GM18907 (cell line): Measurements from ENCODE around the gene NRG2.

Source experiments
- ATAC-seq: cut with Tn5 transposase; IDR thresholded peaks from one replicate; pipeline ENCODE4 v1.9.1; 2021; ENCODE audit warnings: mild to moderate bottlenecking, moderate library complexity; ENCODE audit not compliant: unreplicated experiment

The NRG2 gene

DNA sequence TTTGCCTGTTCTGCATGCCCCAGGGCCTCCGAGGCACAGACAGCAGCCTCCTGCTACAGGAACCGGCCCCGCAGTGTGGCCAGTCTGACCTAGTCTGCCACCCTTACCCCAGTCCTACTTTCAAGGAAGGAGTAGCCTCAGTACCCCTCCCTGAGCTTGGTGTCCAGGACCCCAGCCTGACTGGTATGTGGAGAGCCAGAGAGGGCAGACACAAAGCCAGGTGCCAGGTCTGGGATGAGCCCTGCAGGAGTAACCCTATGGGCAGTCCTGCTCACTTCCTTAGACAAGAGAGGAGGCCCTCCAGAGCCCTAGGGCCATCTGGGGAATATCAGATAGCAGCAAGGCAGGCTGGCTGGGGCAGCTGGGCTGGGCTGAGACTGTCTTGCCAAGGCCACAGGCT is 67.8 kb downstream of the NRG2 start:
- ATAC-seq, result no peak

GRCh38 chr5:139974661-139975060 is 68.4 kb downstream of the NRG2 start:
- ATAC-seq, result no peak

GRCh38 chr5:139971202-139971725 is 71.8 kb downstream of the NRG2 start:
- no peak for ATAC-seq

DNA sequence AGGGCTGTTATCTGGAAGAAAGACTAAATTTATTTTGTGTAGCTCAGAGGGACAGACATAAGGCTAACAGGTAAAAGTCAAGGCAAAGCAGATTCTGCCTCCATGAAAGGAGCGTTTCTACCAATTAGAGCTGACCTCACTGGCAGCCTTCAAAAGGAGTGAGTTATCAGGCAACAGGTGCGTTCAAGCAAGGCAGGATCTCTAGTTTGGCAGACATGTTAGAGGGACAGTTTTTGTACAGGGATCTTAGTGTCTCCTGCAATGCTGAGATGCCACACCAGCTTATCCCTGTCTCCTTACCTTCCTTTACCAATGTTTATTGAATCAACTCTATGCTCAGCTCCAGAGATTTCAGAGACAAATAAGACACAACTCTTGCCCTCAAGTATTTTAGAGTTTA is 73.8 kb downstream of the NRG2 start:
- ATAC-seq, result no peak

- ATAC-seq, result peak; percentile 92
Observed at GRCh38 chr5:139968547-139969261, 74.4 kb downstream of the NRG2 start.

GRCh38 chr5:139967353-139967752 is 75.7 kb downstream of the NRG2 start:
- no peak for ATAC-seq

- ATAC-seq, result no peak
Observed at GRCh38 chr5:139966856-139967255, 76.2 kb downstream of the NRG2 start.

GRCh38 chr5:139964994-139965565 is 78.0 kb downstream of the NRG2 start:
- ATAC-seq, result no peak

- ATAC-seq, result no peak
Observed at GRCh38 chr5:139964266-139964993, 78.7 kb downstream of the NRG2 start.

DNA sequence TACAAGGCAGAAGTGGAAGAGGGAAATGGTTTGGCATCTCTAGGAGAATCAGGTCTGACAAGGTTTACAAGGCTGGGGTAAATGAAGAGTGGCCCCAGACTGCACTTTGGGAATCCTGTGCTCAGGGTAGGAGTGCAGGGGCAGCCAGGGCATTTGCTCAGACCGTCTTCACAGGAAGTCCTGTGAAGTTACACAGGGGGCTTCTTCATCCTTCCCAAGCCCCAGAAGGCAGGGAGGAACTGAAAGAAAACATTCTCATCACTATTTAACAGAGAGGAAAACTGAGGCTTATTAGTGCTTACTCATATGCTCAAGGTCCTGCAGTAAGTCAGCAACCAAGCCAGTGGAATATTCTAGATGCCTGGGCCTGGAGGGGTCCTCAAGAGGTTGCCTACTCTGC is 80.7 kb downstream of the NRG2 start:
- no peak for ATAC-seq

DNA sequence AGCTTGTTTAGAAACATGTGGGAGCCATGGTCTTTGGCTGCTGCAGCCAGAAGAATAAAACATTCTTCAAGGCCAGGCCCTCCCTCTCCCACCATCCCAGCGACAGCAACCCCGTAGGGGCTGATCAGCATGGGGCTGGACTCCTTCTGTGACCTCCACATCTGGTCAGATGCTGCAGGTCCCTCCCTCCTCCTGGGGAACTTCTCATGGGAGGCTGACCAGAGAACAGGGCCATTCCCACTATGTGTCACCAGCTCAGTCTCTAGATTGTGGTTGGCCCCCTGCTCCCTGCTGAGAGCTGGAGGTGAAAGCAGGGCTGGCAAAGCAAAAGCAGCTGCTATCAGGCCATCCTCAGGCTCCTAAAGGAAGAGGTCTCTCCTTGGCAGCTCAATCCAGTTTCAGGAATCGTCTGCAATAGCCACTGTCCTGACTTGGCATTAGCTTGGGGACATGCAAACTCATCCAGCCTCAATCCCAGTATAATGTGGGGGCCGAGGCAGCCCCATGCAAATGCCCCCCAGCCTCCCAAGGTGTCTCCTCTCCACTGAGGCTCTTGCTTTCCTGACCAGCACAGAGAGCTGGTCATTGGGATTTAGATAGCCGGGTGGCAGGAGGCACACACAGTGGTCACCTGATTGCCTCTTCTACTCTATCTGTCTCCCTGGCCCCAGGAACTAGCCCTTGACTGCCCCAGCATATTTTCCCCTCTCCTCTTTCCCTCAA is 81.5 kb downstream of the NRG2 start:
- ATAC-seq, result peak; percentile 61

DNA sequence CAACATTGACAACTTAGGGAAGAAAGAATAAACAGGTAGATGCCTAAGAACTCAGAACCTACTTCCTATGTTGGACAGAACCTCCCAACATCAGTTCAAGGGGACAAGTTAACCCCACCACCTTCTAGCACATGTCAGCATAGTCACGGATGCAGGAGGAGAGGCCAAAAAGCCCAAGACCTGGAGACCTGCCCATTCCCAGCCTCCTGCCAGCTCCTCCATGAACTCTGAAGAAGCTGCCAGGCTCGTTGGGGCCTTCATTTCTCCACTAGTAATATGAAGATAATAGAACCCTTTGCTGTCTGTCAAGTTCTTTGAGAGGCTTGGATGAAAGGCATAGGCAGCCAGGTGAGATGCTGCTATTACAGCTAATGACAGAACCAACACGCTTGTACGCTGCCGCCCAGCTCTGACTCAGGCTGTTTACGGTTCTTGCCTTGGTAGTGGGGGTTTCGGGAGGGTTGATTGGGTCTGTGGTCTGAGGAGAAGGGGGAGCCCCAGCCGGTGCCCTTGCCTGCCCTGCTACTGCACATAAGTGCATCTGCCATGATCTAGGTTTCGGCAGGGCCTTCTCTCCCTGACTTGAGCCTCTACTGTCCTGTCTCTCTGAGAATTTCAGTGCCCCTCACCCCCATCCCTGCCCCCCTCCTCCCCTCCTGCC is 82.2 kb downstream of the NRG2 start:
- ATAC-seq, result peak; percentile 88

DNA sequence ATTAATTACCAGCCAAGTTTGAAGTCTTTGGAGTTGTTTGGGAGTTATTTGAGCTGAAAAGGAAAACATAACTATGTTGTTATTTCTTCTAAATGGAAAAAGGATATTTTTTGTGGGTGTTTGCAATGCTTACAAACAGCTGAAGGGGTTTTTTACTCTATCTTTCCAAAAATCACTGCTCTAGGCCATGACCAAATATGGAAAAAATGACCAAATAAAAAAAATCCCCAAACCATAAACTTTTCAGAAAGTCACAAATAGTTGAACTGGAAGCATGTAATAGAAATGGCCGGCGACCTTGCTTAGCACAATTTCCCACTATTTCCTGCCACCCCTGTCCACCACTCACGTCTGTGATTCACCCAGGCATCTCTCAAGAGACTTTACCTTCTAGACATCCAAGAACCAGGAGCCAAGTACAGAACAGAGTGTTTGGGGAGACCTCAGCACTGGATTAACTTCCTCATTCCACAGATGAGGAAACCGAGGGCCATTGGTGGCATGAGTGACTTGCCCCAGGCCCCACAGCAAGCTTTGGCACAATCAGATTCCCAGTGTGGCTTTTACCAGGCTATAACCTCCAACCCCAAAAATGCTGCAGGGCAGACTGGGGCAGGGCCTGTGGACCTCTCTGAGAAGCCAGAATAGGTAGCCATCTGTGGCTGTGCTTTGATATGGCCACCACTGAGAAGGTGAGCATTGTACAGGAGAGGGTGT is 84.5 kb downstream of the NRG2 start:
- ATAC-seq, result no peak

DNA sequence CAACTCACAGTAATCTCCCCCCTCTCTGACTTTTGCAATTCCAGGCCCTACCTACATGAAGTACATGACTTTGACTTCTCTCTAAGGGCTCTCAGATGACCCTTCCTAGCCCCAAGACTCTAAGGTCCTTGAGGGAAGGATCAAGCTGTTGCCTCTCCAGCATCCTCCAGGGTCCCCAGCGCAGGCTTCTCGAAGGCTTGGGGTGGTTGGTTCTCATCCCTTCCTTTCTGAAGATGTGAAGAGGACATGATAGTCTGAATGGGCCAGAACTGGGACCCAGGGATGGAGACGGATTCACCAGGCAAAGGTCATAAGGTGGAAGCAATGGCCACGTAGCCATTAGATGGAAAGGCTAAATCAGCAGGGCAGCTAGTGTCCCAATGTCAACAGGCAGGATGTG is 86.8 kb downstream of the NRG2 start:
- ATAC-seq, result no peak

- ATAC-seq, result no peak
Observed at GRCh38 chr5:139955616-139956273, 87.4 kb downstream of the NRG2 start.

- ATAC-seq, result no peak
Observed at GRCh38 chr5:139955053-139955605, 88.0 kb downstream of the NRG2 start.

DNA sequence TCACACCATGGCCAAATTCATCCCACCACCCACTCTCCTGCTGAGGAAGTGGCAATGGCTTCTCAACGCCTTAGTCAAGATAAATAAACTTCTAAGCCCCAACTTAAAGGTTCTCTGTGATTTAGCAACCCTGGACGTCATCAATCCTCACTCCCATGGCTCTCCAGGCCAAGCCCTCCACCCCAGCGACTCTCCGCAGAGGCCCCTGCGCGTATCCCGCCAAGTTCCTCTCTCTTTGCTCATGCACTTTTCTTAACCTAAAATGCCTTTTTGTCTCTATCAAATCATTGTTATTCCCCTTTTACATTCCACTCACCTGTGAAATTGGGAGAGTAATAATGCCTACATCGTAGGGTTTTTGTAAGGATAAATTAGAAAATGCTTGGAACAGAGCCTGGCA is 88.6 kb downstream of the NRG2 start:
- ATAC-seq, result no peak

- ATAC-seq, result no peak
Observed at GRCh38 chr5:139954022-139954421, 89.1 kb downstream of the NRG2 start.

GRCh38 chr5:139952574-139952973 is 90.5 kb downstream of the NRG2 start:
- ATAC-seq, result no peak
